Measurements from ENCODE around the gene FBXO41. TPM values are rescaled to one million over a fixed set of nuclear protein-coding genes. Genes with fewer than 3 reads are reported as not detected.

Gene FBXO41
- total RNA-seq, 1 donor from 2014 or later: 2.9 TPM

- no peak overlapping the region for H3K4me3 ChIP-seq
- H3K27me3 ChIP-seq (ENCODE audit: low read depth): no peaks in the 10 kb centered on the region
- H3K27ac ChIP-seq: no peak overlapping the region
- intact Hi-C loops (cut with DNase I): no loop called here
- TF ChIP-seq, protein P1, sequence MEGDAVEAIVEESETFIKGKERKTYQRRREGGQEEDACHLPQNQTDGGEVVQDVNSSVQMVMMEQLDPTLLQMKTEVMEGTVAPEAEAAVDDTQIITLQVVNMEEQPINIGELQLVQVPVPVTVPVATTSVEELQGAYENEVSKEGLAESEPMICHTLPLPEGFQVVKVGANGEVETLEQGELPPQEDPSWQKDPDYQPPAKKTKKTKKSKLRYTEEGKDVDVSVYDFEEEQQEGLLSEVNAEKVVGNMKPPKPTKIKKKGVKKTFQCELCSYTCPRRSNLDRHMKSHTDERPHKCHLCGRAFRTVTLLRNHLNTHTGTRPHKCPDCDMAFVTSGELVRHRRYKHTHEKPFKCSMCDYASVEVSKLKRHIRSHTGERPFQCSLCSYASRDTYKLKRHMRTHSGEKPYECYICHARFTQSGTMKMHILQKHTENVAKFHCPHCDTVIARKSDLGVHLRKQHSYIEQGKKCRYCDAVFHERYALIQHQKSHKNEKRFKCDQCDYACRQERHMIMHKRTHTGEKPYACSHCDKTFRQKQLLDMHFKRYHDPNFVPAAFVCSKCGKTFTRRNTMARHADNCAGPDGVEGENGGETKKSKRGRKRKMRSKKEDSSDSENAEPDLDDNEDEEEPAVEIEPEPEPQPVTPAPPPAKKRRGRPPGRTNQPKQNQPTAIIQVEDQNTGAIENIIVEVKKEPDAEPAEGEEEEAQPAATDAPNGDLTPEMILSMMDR (IDR thresholded peaks at IDR 0.05): no peak
- H3K36me3 ChIP-seq: peaks cover 34% of the 10 kb centered on the region
- no peaks in the 10 kb centered on the region for H3K4me1 ChIP-seq
- no peaks in the 10 kb centered on the region for H3K9me3 ChIP-seq
- DNase-seq: no peak
- no peak for ATAC-seq
Measured at GRCh38 chr2:73256618-73256922, 27.7 kb downstream of the FBXO41 start.

DNA sequence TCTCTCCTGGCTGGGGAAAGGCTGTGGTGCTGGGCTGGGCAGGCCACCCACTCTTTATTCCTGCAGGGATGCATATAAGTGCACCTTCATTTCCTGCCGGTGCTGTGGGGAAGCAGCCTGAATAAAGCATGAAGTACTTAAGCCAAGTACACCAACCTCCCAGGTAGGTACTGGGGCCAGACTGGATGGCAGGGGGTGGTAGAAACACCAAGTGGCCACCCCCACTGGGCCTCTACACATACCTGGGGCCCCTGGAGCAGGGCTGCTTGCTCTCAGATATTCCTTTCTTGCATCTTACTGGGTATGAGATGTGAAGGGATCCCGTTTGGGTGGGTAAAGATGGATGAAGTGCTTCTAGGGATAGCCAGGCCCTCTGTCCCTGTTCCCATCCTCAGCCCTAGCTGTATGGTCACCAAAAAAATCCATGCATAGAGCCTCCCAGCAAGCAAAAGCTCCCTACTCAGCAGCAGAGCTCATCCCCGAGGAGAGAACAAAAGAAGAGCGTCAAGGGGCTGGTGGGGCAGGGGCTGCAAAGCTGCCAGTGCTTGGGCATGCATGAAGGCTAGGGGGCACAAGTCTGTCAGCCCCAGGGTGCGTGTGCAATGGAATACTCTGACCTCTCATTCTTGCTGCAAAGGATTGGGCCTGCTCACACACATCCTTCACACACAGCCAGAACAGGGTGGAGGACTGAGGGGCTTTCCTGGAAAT lies 28.2 kb downstream of the FBXO41 start:
- no peak overlapping the region for H3K4me3 ChIP-seq
- no peak for DNase-seq
- no peaks in the 10 kb centered on the region for H3K4me1 ChIP-seq
- TF ChIP-seq, protein P1 (IDR thresholded peaks at IDR 0.05): no peak
- no peaks in the 10 kb centered on the region for H3K27me3 ChIP-seq (ENCODE audit: low read depth)
- ATAC-seq: no peak
- H3K36me3 ChIP-seq: peaks cover 39% of the 10 kb centered on the region
- intact Hi-C loops (cut with DNase I): no loop called here
- H3K27ac ChIP-seq: no peak overlapping the region
- no peaks in the 10 kb centered on the region for H3K9me3 ChIP-seq

GRCh38 chr2:73255007-73255644 lies 29.2 kb downstream of the FBXO41 start:
- H3K4me1 ChIP-seq: no peaks in the 10 kb centered on the region
- ATAC-seq (no peak), DNase-seq (no peak)
- no peak overlapping the region for H3K4me3 ChIP-seq
- no peaks in the 10 kb centered on the region for H3K27me3 ChIP-seq (ENCODE audit: low read depth)
- intact Hi-C loops (cut with DNase I): no loop called here
- no peak overlapping the region for H3K27ac ChIP-seq
- TF ChIP-seq, protein P1 (IDR thresholded peaks at IDR 0.05): no peak
- H3K36me3 ChIP-seq: peaks cover 49% of the 10 kb centered on the region
- no peaks in the 10 kb centered on the region for H3K9me3 ChIP-seq

GRCh38 chr2:73254343-73255006 lies 29.8 kb downstream of the FBXO41 start:
- DNase-seq: no peak
- H3K36me3 ChIP-seq: peaks cover 55% of the 10 kb centered on the region
- H3K27ac ChIP-seq: no peak overlapping the region
- H3K4me1 ChIP-seq: no peaks in the 10 kb centered on the region
- no peak overlapping the region for H3K4me3 ChIP-seq
- H3K27me3 ChIP-seq (ENCODE audit: low read depth): no peaks in the 10 kb centered on the region
- intact Hi-C loops (cut with DNase I): no loop called here
- TF ChIP-seq, protein P1 (IDR thresholded peaks at IDR 0.05): no peak
- ATAC-seq: no peak
- H3K9me3 ChIP-seq: no peaks in the 10 kb centered on the region

GRCh38 chr2:73253901-73254300 lies 30.4 kb downstream of the FBXO41 start:
- intact Hi-C loops (cut with DNase I): no loop called here
- Histone ChIP-seq H3K36me3 (peaks cover 61% of the 10 kb centered on the region), H3K9me3 (no peaks in the 10 kb centered on the region), H3K27me3 (ENCODE audit: low read depth) (no peaks in the 10 kb centered on the region), H3K27ac (no peak overlapping the region), H3K4me3 (no peak overlapping the region), H3K4me1 (no peaks in the 10 kb centered on the region)
- no peak for DNase-seq
- TF ChIP-seq, protein P1 (IDR thresholded peaks at IDR 0.05): no peak
- no peak for ATAC-seq

Measured in lower lobe of right lung (tissue), 2 donors.